Articular chondrocyte of knee joint (primary cell): Measurements from ENCODE around the gene KCNK15. TPM values are rescaled to one million over a fixed set of nuclear protein-coding genes. Genes with fewer than 3 reads are reported as not detected.

ENCODE experiments used
- total RNA-seq: library from RNA; depleted of rRNA; stranded (reverse); fragments of >200 nt; gene quantifications from 2 replicates; pipeline ENCODE4 v1.2.3, GENCODE V29; 2012

Gene KCNK15
- total RNA-seq = 6.8 and 28.2 TPM in 2 replicates

GRCh38 chr20:44745598-44746366 lies at the start of gene KCNK15:
Gene KCNK15, plus strand, starts transcription at chr20:44745865. Its CDS starts 46 bp downstream, at chr20:44745911.

GRCh38 chr20:44714701-44715498 lies 30.8 kb upstream of the KCNK15 start, which contains the start of gene CCN5:
Gene CCN5, plus strand, starts transcription at chr20:44715369. Its CDS starts 22 bp downstream, at chr20:44715391.

Other genes with a start within 250 kb of the KCNK15 start
- 139 and 154 TPM in 2 replicates for gene SERINC3, start 223.8 kb upstream of the KCNK15 start, total RNA-seq
- gene PKIG, start 163.3 kb upstream of the KCNK15 start, total RNA-seq = 90.5 and 124 TPM in 2 replicates
- gene ADA, start 94.2 kb upstream of the KCNK15 start, total RNA-seq = 7.9 and 8.4 TPM in 2 replicates
- gene CCN5, start 30.5 kb upstream of the KCNK15 start, total RNA-seq = 21.1 and 76.7 TPM in 2 replicates
- 0.13 and 0.22 TPM in 2 replicates for gene RIMS4, start 64.7 kb downstream of the KCNK15 start, total RNA-seq
- gene YWHAB, start 139.8 kb downstream of the KCNK15 start, total RNA-seq = 133 and 155 TPM in 2 replicates
- 7.2 and 8.4 TPM in 2 replicates for gene PABPC1L, start 164.2 kb downstream of the KCNK15 start, total RNA-seq
- gene TOMM34, start 214.5 kb downstream of the KCNK15 start, total RNA-seq = 15.3 and 16.4 TPM in 2 replicates
- 26.5 and 26.8 TPM in 2 replicates for gene STK4, start 220.6 kb downstream of the KCNK15 start, total RNA-seq